Prostate gland (tissue), 2 donors: ENCODE data around the gene CLEC4D.

Experiments used
- POLR2A ChIP-seq: fragments of 450-650 bp; IDR thresholded peaks from one replicate; pipeline ENCODE4 v1.6.1; 2016; ENCODE audit warnings: antibody characterized with exemption, mild to moderate bottlenecking
- POLR2AphosphoS5 ChIP-seq: sonication (generic); formaldehyde crosslinking; IDR thresholded peaks from one replicate; pipeline ENCODE4 v1.6.1; 2017; ENCODE audit warnings: antibody characterized with exemption
- TF ChIP-seq, protein P1 (sequence below), 4 experiments: fragments of 200-600 bp in 2 of 4; fragments of 450-650 bp in 2 of 4; sonication (generic) in 2 of 4; IDR thresholded peaks; 1 replicate in 3 of 4; 2 replicates in 1 of 4; pipeline ENCODE4 v1.5.1; 2016 to 2019; ENCODE audit warnings: antibody characterized with exemption in 4 of 4, mild to moderate bottlenecking in 2 of 4, moderate library complexity in 2 of 4

DNA sequence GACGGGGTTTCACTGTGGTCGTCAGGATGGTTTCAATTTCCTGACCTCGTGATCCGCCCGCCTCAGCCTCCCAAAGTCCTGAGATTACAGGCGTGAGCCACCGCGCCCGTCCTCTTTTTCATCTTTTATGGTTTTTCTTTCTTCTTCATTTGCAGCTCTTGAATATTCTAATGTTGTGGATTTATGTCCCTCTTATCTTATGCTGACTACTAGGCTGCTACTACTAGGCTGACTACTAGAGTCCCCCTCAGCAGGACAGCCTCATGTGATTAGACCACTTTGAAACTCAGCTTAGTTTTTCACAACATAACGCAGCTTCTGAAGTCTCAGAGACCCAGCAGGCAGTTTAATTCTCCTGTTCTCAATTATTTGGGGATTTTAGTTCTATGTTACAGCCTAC, 28.3 kb downstream of the CLEC4D start:
- TF ChIP-seq, protein P1, sequence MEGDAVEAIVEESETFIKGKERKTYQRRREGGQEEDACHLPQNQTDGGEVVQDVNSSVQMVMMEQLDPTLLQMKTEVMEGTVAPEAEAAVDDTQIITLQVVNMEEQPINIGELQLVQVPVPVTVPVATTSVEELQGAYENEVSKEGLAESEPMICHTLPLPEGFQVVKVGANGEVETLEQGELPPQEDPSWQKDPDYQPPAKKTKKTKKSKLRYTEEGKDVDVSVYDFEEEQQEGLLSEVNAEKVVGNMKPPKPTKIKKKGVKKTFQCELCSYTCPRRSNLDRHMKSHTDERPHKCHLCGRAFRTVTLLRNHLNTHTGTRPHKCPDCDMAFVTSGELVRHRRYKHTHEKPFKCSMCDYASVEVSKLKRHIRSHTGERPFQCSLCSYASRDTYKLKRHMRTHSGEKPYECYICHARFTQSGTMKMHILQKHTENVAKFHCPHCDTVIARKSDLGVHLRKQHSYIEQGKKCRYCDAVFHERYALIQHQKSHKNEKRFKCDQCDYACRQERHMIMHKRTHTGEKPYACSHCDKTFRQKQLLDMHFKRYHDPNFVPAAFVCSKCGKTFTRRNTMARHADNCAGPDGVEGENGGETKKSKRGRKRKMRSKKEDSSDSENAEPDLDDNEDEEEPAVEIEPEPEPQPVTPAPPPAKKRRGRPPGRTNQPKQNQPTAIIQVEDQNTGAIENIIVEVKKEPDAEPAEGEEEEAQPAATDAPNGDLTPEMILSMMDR (IDR thresholded peaks at IDR 0.05), result no peak
- TF ChIP-seq POLR2A (no peak), POLR2AphosphoS5 (no peak)
